CD14-positive monocyte (primary cell): Measurements from ENCODE around the gene PHKA1. TPM values are rescaled to one million over a fixed set of nuclear protein-coding genes. Genes with fewer than 3 reads are reported as not detected.

Source experiments
- DNase-seq, 3 donors: peaks; one replicate each; pipeline ENCODE4 v3.0.0-alpha.2; 2011 to 2022
- H2AFZ ChIP-seq: 2 replicates; pipeline ENCODE4 v1.6.0; 2012; ENCODE audit warnings: mild to moderate bottlenecking, low read depth, low read length, inconsistent platforms; ENCODE audit not compliant: insufficient read depth, poor library complexity, severe bottlenecking
- H3K27ac ChIP-seq, 2 donors: 1 replicate in 1 of 2; 2 replicates in 1 of 2; pipeline ENCODE4 v1.5.1; 2012 to 2013; ENCODE audit warnings: low read length in 2 of 2, control low read depth in 1 of 2, inconsistent platforms in 1 of 2, low read depth in 1 of 2, mild to moderate bottlenecking in 1 of 2
- H3K27me3 ChIP-seq, 2 donors: one replicate each; pipeline versions ENCODE4 v1.6.0 to v1.6.1; 2011 to 2013; ENCODE audit warnings: low read length in 2 of 2; ENCODE audit not compliant: control insufficient read depth in 2 of 2, insufficient read depth in 2 of 2
- H3K36me3 ChIP-seq, 2 donors: replicated peaks in 1 of 2; 1 replicate in 1 of 2; 2 replicates in 1 of 2; pipeline versions ENCODE4 v1.5.1 to v1.6.1; 2012 to 2013; ENCODE audit warnings: low read length in 2 of 2, control low read depth in 1 of 2, inconsistent platforms in 1 of 2, mild to moderate bottlenecking in 1 of 2; ENCODE audit not compliant: insufficient read depth in 2 of 2, control insufficient read depth in 1 of 2
- H3K4me1 ChIP-seq, 2 donors: 1 replicate in 1 of 2; 2 replicates in 1 of 2; pipeline versions ENCODE4 v1.5.1 to v1.6.1; 2012 to 2013; ENCODE audit warnings: low read length in 2 of 2, control low read depth in 1 of 2, inconsistent platforms in 1 of 2, mild to moderate bottlenecking in 1 of 2, moderate library complexity in 1 of 2; ENCODE audit not compliant: insufficient read depth in 2 of 2, control insufficient read depth in 1 of 2
- H3K4me2 ChIP-seq: replicated peaks from 2 replicates; pipeline ENCODE3; 2012; ENCODE audit warnings: low read length, moderate library complexity, mild to moderate bottlenecking; ENCODE audit not compliant: poor library complexity, severe bottlenecking; ENCODE audit errors: extremely low read depth
- H3K4me3 ChIP-seq, 3 experiments: fragments of 200-600 bp in 1 of 3; sonication (generic) in 1 of 3; replicated peaks in 1 of 3; 1 replicate in 2 of 3; 2 replicates in 1 of 3; pipeline ENCODE4 v1.5.1; 2011 to 2013; ENCODE audit warnings: low read length in 3 of 3, mild to moderate bottlenecking in 3 of 3, control low read depth in 2 of 3, low read depth in 2 of 3, inconsistent platforms in 1 of 3, moderate library complexity in 1 of 3
- H3K79me2 ChIP-seq: 2 replicates; pipeline ENCODE4 v1.6.0; 2012; ENCODE audit warnings: mild to moderate bottlenecking, control low read depth, inconsistent platforms, low read length, moderate library complexity; ENCODE audit not compliant: insufficient read depth
- H3K9ac ChIP-seq: 2 replicates; pipeline ENCODE4 v1.6.0; 2017; ENCODE audit warnings: low read length, mild to moderate bottlenecking; ENCODE audit not compliant: insufficient read depth, poor library complexity, severe bottlenecking
- H3K9me3 ChIP-seq, 2 donors: replicated peaks in 1 of 2; 1 replicate in 1 of 2; 2 replicates in 1 of 2; pipeline versions ENCODE4 v1.5.1 to v1.6.1; 2012 to 2013; ENCODE audit warnings: low read length in 2 of 2, control low read depth in 1 of 2; ENCODE audit not compliant: control insufficient read depth in 1 of 2, insufficient read depth in 1 of 2
- H4K20me1 ChIP-seq: 2 replicates; pipeline ENCODE4 v1.6.0; 2012; ENCODE audit warnings: mild to moderate bottlenecking, low read length, control low read depth, moderate library complexity; ENCODE audit not compliant: insufficient read depth
- H3K27ac Mint-ChIP-seq, 7 donors: one replicate each; pipeline ENCODE4 v1.8.0; 2020; ENCODE audit warnings: mild to moderate bottlenecking in 7 of 7, mixed read lengths in 7 of 7, moderate library complexity in 6 of 7, inconsistent platforms in 2 of 7
- H3K27me3 Mint-ChIP-seq, 3 donors: one replicate each; pipeline ENCODE4 v1.8.0; 2021 to 2022; ENCODE audit warnings: low read depth in 3 of 3, mild to moderate bottlenecking in 3 of 3, mixed read lengths in 3 of 3, moderate library complexity in 3 of 3, inconsistent platforms in 1 of 3
- H3K36me3 Mint-ChIP-seq, 2 donors: one replicate each; pipeline ENCODE4 v1.8.0; 2020; ENCODE audit warnings: mixed read lengths in 2 of 2, inconsistent platforms in 1 of 2, mild to moderate bottlenecking in 1 of 2
- H3K4me1 Mint-ChIP-seq: one replicate; pipeline ENCODE4 v1.8.0; 2020; ENCODE audit warnings: mild to moderate bottlenecking, mixed read lengths
- H3K4me3 Mint-ChIP-seq, 2 donors: one replicate each; pipeline ENCODE4 v1.8.0; 2020; ENCODE audit warnings: mild to moderate bottlenecking in 2 of 2, mixed read lengths in 2 of 2, moderate library complexity in 1 of 2
- H3K9me3 Mint-ChIP-seq, 7 donors: one replicate each; pipeline ENCODE4 v1.8.0; 2020 to 2022; ENCODE audit warnings: mixed read lengths in 7 of 7, mild to moderate bottlenecking in 6 of 7, moderate library complexity in 6 of 7, inconsistent platforms in 2 of 7
- WGBS: methylation state at CpG from one replicate; pipeline ENCODE4 v1.1.5; 2013; ENCODE audit warnings: missing lambda C conversion rate; ENCODE audit not compliant: insufficient coverage; 5-methylcytosine and 5-hydroxymethylcytosine counted together
- intact Hi-C, 2 donors: fragments of 100-400 bp; cut with micrococcal nuclease; formaldehyde crosslinking; loops; one replicate each; pipeline versions ENCODE4 v1.15.0 to v1.15.1; 2023
- polyA plus RNA-seq, 3 donors: library from polyadenylated mRNA; depleted of rRNA in 1 of 3; unstranded in 2 of 3; stranded (reverse) in 1 of 3; fragments of 300-500 nt in 2 of 3; fragments of >200 nt in 1 of 3; fragmentation: Illumina TruSeq in 2 of 3; gene quantifications; 1 replicate in 2 of 3; 2 replicates in 1 of 3; pipeline ENCODE4 v1.2.3, GENCODE V29; 2012 to 2021
- TF ChIP-seq, protein P1 (sequence below): fragments of 200-600 bp; IDR thresholded peaks from one replicate; pipeline ENCODE4 v1.8.0; 2022; ENCODE audit warnings: antibody characterized with exemption, mild to moderate bottlenecking

Gene PHKA1
- polyA plus RNA-seq, 3 donors = 0.01 TPM; not detected in 2

DNA sequence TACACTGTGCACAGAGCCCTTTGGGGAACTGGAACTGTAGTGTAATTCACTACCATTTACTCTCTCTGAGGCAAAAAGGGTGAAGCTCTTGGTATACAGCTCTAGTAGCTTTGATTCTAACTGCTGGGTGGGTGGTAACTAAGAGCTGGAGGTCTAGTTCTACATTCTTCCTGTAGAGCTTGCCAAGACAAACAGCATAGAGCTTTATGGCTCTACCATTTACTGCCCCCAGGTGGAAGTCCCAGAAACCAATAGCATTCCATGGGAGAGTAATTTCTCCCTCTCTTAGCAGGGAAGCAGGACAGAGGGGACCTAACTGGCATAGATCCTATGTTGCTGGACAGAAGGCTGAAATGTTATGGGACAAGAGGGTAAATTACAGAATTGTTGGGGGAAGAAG is 168.1 kb downstream of the PHKA1 start:
- no peaks in the 10 kb centered on the region for H3K4me1 ChIP-seq
- no peak overlapping the region for H3K4me3 Mint-ChIP-seq

DNA sequence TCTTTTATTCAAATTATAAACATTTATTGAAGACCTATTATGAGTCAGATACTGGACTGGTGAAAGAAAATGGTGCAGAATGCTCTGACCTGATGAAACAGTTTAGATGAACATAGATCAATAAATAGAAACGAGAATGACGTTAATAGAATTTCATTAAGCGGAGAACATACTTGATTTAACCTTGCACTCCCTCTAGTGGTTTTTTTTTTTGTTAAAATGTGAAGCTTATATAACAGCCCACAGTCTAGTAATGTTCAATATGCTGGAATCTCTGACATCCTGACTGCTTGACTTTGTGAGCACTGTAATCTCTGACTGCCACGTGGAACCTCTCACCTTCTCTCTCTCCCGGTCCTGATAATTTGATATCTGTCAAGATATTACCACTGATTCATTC is 173.8 kb downstream of the PHKA1 start:
- Histone ChIP-seq H4K20me1 (no peaks in the 10 kb centered on the region), H2AFZ (no peak overlapping the region), H3K9ac (no peak overlapping the region), H3K4me1 (no peaks in the 10 kb centered on the region), H3K36me3 (peaks cover 7 to 9% of the 10 kb centered on the region in 2 donors), H3K27me3 (no peaks in the 10 kb centered on the region), H3K4me2 (no peak overlapping the region), H3K27ac (no peak overlapping the region), H3K79me2 (no peaks in the 10 kb centered on the region), H3K4me3 (no peak overlapping the region), H3K9me3 (no peaks in the 10 kb centered on the region)
- no peak overlapping the region for H3K27ac Mint-ChIP-seq
- H3K36me3 Mint-ChIP-seq = peaks cover 7 to 30% of the 10 kb centered on the region in 2 donors
- no peak for DNase-seq
- H3K9me3 Mint-ChIP-seq = no peaks in the 10 kb centered on the region
- H3K27me3 Mint-ChIP-seq = no peaks in the 10 kb centered on the region
- intact Hi-C loops = no loop called here
- no peaks in the 10 kb centered on the region for H3K4me1 Mint-ChIP-seq
- WGBS = no CpG with 5 or more reads among the region's 5 CpGs
- TF ChIP-seq, protein P1, sequence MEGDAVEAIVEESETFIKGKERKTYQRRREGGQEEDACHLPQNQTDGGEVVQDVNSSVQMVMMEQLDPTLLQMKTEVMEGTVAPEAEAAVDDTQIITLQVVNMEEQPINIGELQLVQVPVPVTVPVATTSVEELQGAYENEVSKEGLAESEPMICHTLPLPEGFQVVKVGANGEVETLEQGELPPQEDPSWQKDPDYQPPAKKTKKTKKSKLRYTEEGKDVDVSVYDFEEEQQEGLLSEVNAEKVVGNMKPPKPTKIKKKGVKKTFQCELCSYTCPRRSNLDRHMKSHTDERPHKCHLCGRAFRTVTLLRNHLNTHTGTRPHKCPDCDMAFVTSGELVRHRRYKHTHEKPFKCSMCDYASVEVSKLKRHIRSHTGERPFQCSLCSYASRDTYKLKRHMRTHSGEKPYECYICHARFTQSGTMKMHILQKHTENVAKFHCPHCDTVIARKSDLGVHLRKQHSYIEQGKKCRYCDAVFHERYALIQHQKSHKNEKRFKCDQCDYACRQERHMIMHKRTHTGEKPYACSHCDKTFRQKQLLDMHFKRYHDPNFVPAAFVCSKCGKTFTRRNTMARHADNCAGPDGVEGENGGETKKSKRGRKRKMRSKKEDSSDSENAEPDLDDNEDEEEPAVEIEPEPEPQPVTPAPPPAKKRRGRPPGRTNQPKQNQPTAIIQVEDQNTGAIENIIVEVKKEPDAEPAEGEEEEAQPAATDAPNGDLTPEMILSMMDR = peak; percentile 8
- no peak overlapping the region for H3K4me3 Mint-ChIP-seq

More for the DNA sequence above, 168.1 kb downstream of the PHKA1 start:
- intact Hi-C loops = no loop called here
- DNase-seq = no peak
- no peaks in the 10 kb centered on the region for H4K20me1 ChIP-seq
- peaks cover 0 to 2% (median 0%) of the 10 kb centered on the region in 3 donors for H3K27me3 Mint-ChIP-seq
- H3K36me3 ChIP-seq = peaks cover 7 to 9% of the 10 kb centered on the region in 2 donors
- H2AFZ ChIP-seq = no peak overlapping the region
- H3K4me1 Mint-ChIP-seq = peaks cover 2% of the 10 kb centered on the region
- no peak overlapping the region for H3K4me3 ChIP-seq
- TF ChIP-seq, protein P1 = no peak
- no peak overlapping the region for H3K27ac Mint-ChIP-seq
- no peak overlapping the region for H3K9ac ChIP-seq
- H3K9me3 Mint-ChIP-seq = no peaks in the 10 kb centered on the region
- no peaks in the 10 kb centered on the region for H3K27me3 ChIP-seq
- no peaks in the 10 kb centered on the region for H3K9me3 ChIP-seq
- no peaks in the 10 kb centered on the region for H3K79me2 ChIP-seq
- no peak overlapping the region for H3K4me2 ChIP-seq
- no peak overlapping the region for H3K27ac ChIP-seq
- H3K36me3 Mint-ChIP-seq = peaks cover 8 to 47% of the 10 kb centered on the region in 2 donors
